CD14-positive monocyte (primary cell): ENCODE data around the gene IL15RA. TPM values are rescaled to one million over a fixed set of nuclear protein-coding genes. Genes with fewer than 3 reads are reported as not detected.
A peak's percentile ranks its signal among the peaks of the same experiment; 100 is the strongest.

ENCODE experiments used
- DNase-seq, 3 donors: peaks; one replicate each; pipeline ENCODE4 v3.0.0-alpha.2; 2011 to 2022
- H2AFZ ChIP-seq: 2 replicates; pipeline ENCODE4 v1.6.0; 2012; ENCODE audit warnings: mild to moderate bottlenecking, low read depth, low read length, inconsistent platforms; ENCODE audit not compliant: insufficient read depth, poor library complexity, severe bottlenecking
- H3K27ac ChIP-seq, 2 donors: 1 replicate in 1 of 2; 2 replicates in 1 of 2; pipeline ENCODE4 v1.5.1; 2012 to 2013; ENCODE audit warnings: low read length in 2 of 2, control low read depth in 1 of 2, inconsistent platforms in 1 of 2, low read depth in 1 of 2, mild to moderate bottlenecking in 1 of 2
- H3K27me3 ChIP-seq, 2 donors: one replicate each; pipeline versions ENCODE4 v1.6.0 to v1.6.1; 2011 to 2013; ENCODE audit warnings: low read length in 2 of 2; ENCODE audit not compliant: control insufficient read depth in 2 of 2, insufficient read depth in 2 of 2
- H3K36me3 ChIP-seq, 2 donors: replicated peaks in 1 of 2; 1 replicate in 1 of 2; 2 replicates in 1 of 2; pipeline versions ENCODE4 v1.5.1 to v1.6.1; 2012 to 2013; ENCODE audit warnings: low read length in 2 of 2, control low read depth in 1 of 2, inconsistent platforms in 1 of 2, mild to moderate bottlenecking in 1 of 2; ENCODE audit not compliant: insufficient read depth in 2 of 2, control insufficient read depth in 1 of 2
- H3K4me1 ChIP-seq, 2 donors: 1 replicate in 1 of 2; 2 replicates in 1 of 2; pipeline versions ENCODE4 v1.5.1 to v1.6.1; 2012 to 2013; ENCODE audit warnings: low read length in 2 of 2, control low read depth in 1 of 2, inconsistent platforms in 1 of 2, mild to moderate bottlenecking in 1 of 2, moderate library complexity in 1 of 2; ENCODE audit not compliant: insufficient read depth in 2 of 2, control insufficient read depth in 1 of 2
- H3K4me2 ChIP-seq: replicated peaks from 2 replicates; pipeline ENCODE3; 2012; ENCODE audit warnings: low read length, moderate library complexity, mild to moderate bottlenecking; ENCODE audit not compliant: poor library complexity, severe bottlenecking; ENCODE audit errors: extremely low read depth
- H3K4me3 ChIP-seq, 3 experiments: fragments of 200-600 bp in 1 of 3; sonication (generic) in 1 of 3; replicated peaks in 1 of 3; 1 replicate in 2 of 3; 2 replicates in 1 of 3; pipeline ENCODE4 v1.5.1; 2011 to 2013; ENCODE audit warnings: low read length in 3 of 3, mild to moderate bottlenecking in 3 of 3, control low read depth in 2 of 3, low read depth in 2 of 3, inconsistent platforms in 1 of 3, moderate library complexity in 1 of 3
- H3K79me2 ChIP-seq: 2 replicates; pipeline ENCODE4 v1.6.0; 2012; ENCODE audit warnings: mild to moderate bottlenecking, control low read depth, inconsistent platforms, low read length, moderate library complexity; ENCODE audit not compliant: insufficient read depth
- H3K9ac ChIP-seq: 2 replicates; pipeline ENCODE4 v1.6.0; 2017; ENCODE audit warnings: low read length, mild to moderate bottlenecking; ENCODE audit not compliant: insufficient read depth, poor library complexity, severe bottlenecking
- H3K9me3 ChIP-seq, 2 donors: replicated peaks in 1 of 2; 1 replicate in 1 of 2; 2 replicates in 1 of 2; pipeline versions ENCODE4 v1.5.1 to v1.6.1; 2012 to 2013; ENCODE audit warnings: low read length in 2 of 2, control low read depth in 1 of 2; ENCODE audit not compliant: control insufficient read depth in 1 of 2, insufficient read depth in 1 of 2
- H4K20me1 ChIP-seq: 2 replicates; pipeline ENCODE4 v1.6.0; 2012; ENCODE audit warnings: mild to moderate bottlenecking, low read length, control low read depth, moderate library complexity; ENCODE audit not compliant: insufficient read depth
- H3K27ac Mint-ChIP-seq, 7 donors: one replicate each; pipeline ENCODE4 v1.8.0; 2020; ENCODE audit warnings: mild to moderate bottlenecking in 7 of 7, mixed read lengths in 7 of 7, moderate library complexity in 6 of 7, inconsistent platforms in 2 of 7
- H3K27me3 Mint-ChIP-seq, 3 donors: one replicate each; pipeline ENCODE4 v1.8.0; 2021 to 2022; ENCODE audit warnings: low read depth in 3 of 3, mild to moderate bottlenecking in 3 of 3, mixed read lengths in 3 of 3, moderate library complexity in 3 of 3, inconsistent platforms in 1 of 3
- H3K36me3 Mint-ChIP-seq, 2 donors: one replicate each; pipeline ENCODE4 v1.8.0; 2020; ENCODE audit warnings: mixed read lengths in 2 of 2, inconsistent platforms in 1 of 2, mild to moderate bottlenecking in 1 of 2
- H3K4me1 Mint-ChIP-seq: one replicate; pipeline ENCODE4 v1.8.0; 2020; ENCODE audit warnings: mild to moderate bottlenecking, mixed read lengths
- H3K4me3 Mint-ChIP-seq, 2 donors: one replicate each; pipeline ENCODE4 v1.8.0; 2020; ENCODE audit warnings: mild to moderate bottlenecking in 2 of 2, mixed read lengths in 2 of 2, moderate library complexity in 1 of 2
- H3K9me3 Mint-ChIP-seq, 7 donors: one replicate each; pipeline ENCODE4 v1.8.0; 2020 to 2022; ENCODE audit warnings: mixed read lengths in 7 of 7, mild to moderate bottlenecking in 6 of 7, moderate library complexity in 6 of 7, inconsistent platforms in 2 of 7
- WGBS: methylation state at CpG from one replicate; pipeline ENCODE4 v1.1.5; 2013; ENCODE audit warnings: missing lambda C conversion rate; ENCODE audit not compliant: insufficient coverage; 5-methylcytosine and 5-hydroxymethylcytosine counted together
- intact Hi-C, 2 donors: fragments of 100-400 bp; cut with micrococcal nuclease; formaldehyde crosslinking; loops; one replicate each; pipeline versions ENCODE4 v1.15.0 to v1.15.1; 2023
- polyA plus RNA-seq, 3 donors: library from polyadenylated mRNA; depleted of rRNA in 1 of 3; unstranded in 2 of 3; stranded (reverse) in 1 of 3; fragments of 300-500 nt in 2 of 3; fragments of >200 nt in 1 of 3; fragmentation: Illumina TruSeq in 2 of 3; gene quantifications; 1 replicate in 2 of 3; 2 replicates in 1 of 3; pipeline ENCODE4 v1.2.3, GENCODE V29; 2012 to 2021
- TF ChIP-seq, protein P1 (sequence below): fragments of 200-600 bp; IDR thresholded peaks from one replicate; pipeline ENCODE4 v1.8.0; 2022; ENCODE audit warnings: antibody characterized with exemption, mild to moderate bottlenecking

Gene IL15RA
- polyA plus RNA-seq, 3 donors: 12.4 to 23.1 (median 12.6) TPM

GRCh38 chr10:5953676-5954075, 23.7 kb downstream of the IL15RA start:
- H3K9me3 Mint-ChIP-seq: no peaks in the 10 kb centered on the region
- no peaks in the 10 kb centered on the region for H4K20me1 ChIP-seq

GRCh38 chr10:5952731-5953385, 24.5 kb downstream of the IL15RA start:
- H3K36me3 Mint-ChIP-seq: peaks cover 26 to 48% of the 10 kb centered on the region in 2 donors
- H3K27me3 ChIP-seq: no peaks in the 10 kb centered on the region
- peaks cover 28% of the 10 kb centered on the region for H3K4me1 Mint-ChIP-seq
- H3K9me3 Mint-ChIP-seq: no peaks in the 10 kb centered on the region
- no peak overlapping the region for H3K4me3 Mint-ChIP-seq
- peaks cover 25 to 27% of the 10 kb centered on the region in 2 donors for H3K4me1 ChIP-seq
- no peak for DNase-seq
- no peak overlapping the region for H2AFZ ChIP-seq
- H3K36me3 ChIP-seq: peaks cover 16 to 45% of the 10 kb centered on the region in 2 donors
- H3K4me3 ChIP-seq: no peak overlapping the region
- no peaks in the 10 kb centered on the region for H3K79me2 ChIP-seq
- no peaks in the 10 kb centered on the region for H4K20me1 ChIP-seq
- H3K4me2 ChIP-seq: no peak overlapping the region
- peaks cover 0 to 2% (median 1%) of the 10 kb centered on the region in 3 donors for H3K27me3 Mint-ChIP-seq
- WGBS: 97% methylated on average over 12 of the region's 20 CpGs
- TF ChIP-seq, protein P1, sequence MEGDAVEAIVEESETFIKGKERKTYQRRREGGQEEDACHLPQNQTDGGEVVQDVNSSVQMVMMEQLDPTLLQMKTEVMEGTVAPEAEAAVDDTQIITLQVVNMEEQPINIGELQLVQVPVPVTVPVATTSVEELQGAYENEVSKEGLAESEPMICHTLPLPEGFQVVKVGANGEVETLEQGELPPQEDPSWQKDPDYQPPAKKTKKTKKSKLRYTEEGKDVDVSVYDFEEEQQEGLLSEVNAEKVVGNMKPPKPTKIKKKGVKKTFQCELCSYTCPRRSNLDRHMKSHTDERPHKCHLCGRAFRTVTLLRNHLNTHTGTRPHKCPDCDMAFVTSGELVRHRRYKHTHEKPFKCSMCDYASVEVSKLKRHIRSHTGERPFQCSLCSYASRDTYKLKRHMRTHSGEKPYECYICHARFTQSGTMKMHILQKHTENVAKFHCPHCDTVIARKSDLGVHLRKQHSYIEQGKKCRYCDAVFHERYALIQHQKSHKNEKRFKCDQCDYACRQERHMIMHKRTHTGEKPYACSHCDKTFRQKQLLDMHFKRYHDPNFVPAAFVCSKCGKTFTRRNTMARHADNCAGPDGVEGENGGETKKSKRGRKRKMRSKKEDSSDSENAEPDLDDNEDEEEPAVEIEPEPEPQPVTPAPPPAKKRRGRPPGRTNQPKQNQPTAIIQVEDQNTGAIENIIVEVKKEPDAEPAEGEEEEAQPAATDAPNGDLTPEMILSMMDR: no peak
- intact Hi-C loops: no loop called here
- H3K9me3 ChIP-seq: no peaks in the 10 kb centered on the region
- H3K27ac ChIP-seq: no peak overlapping the region
- H3K9ac ChIP-seq: no peak overlapping the region
- peak overlapping the region in 4 of 7 donors; percentile 57 to 75 (median 66) for H3K27ac Mint-ChIP-seq

More at GRCh38 chr10:5953676-5954075, 23.7 kb downstream of the IL15RA start:
- intact Hi-C loops: no loop called here
- H3K36me3 ChIP-seq: peaks cover 16 to 53% of the 10 kb centered on the region in 2 donors
- TF ChIP-seq, protein P1: no peak
- no peak overlapping the region for H3K4me2 ChIP-seq
- H3K9me3 ChIP-seq: no peaks in the 10 kb centered on the region
- peaks cover 27% of the 10 kb centered on the region for H3K4me1 Mint-ChIP-seq
- no peak overlapping the region for H2AFZ ChIP-seq
- H3K4me3 Mint-ChIP-seq: no peak overlapping the region
- H3K79me2 ChIP-seq: no peaks in the 10 kb centered on the region
- H3K4me1 ChIP-seq: peaks cover 25 to 27% of the 10 kb centered on the region in 2 donors
- no peak overlapping the region for H3K27ac ChIP-seq
- H3K27ac Mint-ChIP-seq: peak overlapping the region in 1 of 7 donors; percentile 67
- no peak for DNase-seq
- no peak overlapping the region for H3K4me3 ChIP-seq
- 95% methylated on average over 3 of the region's 5 CpGs for WGBS
- H3K27me3 Mint-ChIP-seq: peaks cover 0 to 2% (median 1%) of the 10 kb centered on the region in 3 donors
- H3K36me3 Mint-ChIP-seq: peaks cover 31 to 56% of the 10 kb centered on the region in 2 donors
- H3K9ac ChIP-seq: no peak overlapping the region
- no peaks in the 10 kb centered on the region for H3K27me3 ChIP-seq
